K562 (cell line): ENCODE data around the gene TBATA. TPM values are rescaled to one million over a fixed set of nuclear protein-coding genes. Genes with fewer than 3 reads are reported as not detected.

Source experiments
- CGGBP1 ChIP-seq: fragments of 250-450 bp; sonication (Bioruptor Pico); IDR thresholded peaks from 2 replicates; pipeline ENCODE4 v1.9.0; 2021; ENCODE audit warnings: mild to moderate bottlenecking
- CHD7 ChIP-seq: fragments of 200-600 bp; sonication (generic); IDR thresholded peaks from one replicate; pipeline ENCODE4 v1.6.1; 2012; ENCODE audit warnings: mild to moderate bottlenecking, low read depth, low read length, inconsistent platforms
- FOXJ2 ChIP-seq: fragments of 200-800 bp; sonication (Bioruptor generic); IDR thresholded peaks from 2 replicates; pipeline ENCODE4 v1.6.1; 2016; ENCODE audit warnings: missing genetic modification characterization, missing compliant biosample characterization
- NBN ChIP-seq: fragments of 450-650 bp; IDR thresholded peaks from 2 replicates; pipeline ENCODE4 v1.6.1; 2016; ENCODE audit warnings: low read depth, mild to moderate bottlenecking
- ZZZ3 ChIP-seq: fragments of 450-650 bp; IDR thresholded peaks from 2 replicates; pipeline ENCODE4 v1.6.1; 2016; ENCODE audit warnings: antibody characterized with exemption, mild to moderate bottlenecking, moderate library complexity
- polyA plus RNA-seq, 8 experiments: library from polyadenylated mRNA; depleted of rRNA in 4 of 8; stranded (reverse) in 5 of 8; unstranded in 3 of 8; fragments of >200 nt; fragmentation: Nextera tagmentation in 2 of 8; fragmentation: Illumina TruSeq in 1 of 8; extraction: Ambion mirVana in 2 of 8; extraction: Trizol in 1 of 8; gene quantifications; 2 replicates each; pipeline versions ENCODE4 v1.2.1 to v1.2.3, GENCODE V29; 2011 to 2014; ENCODE audit warnings: inconsistent platforms in 1 of 8, missing spikeins in 1 of 8
- total RNA-seq, 7 experiments: library from RNA; depleted of rRNA in 6 of 7; stranded (reverse); fragments of >200 nt in 6 of 7; fragmentation: Illumina TruSeq in 2 of 7; extraction: Trizol in 2 of 7; gene quantifications; 2 replicates each; pipeline versions ENCODE4 v1.2.1 to v1.2.3, GENCODE V29; 2011 to 2021; ENCODE audit warnings: low replicate concordance in 1 of 7

TBATA gene
- total and polyA plus RNA-seq, 9 of the 15 experiments (the other 6 are each of a cell fraction or from before 2014, with no cell fraction given) = not detected

- TF ChIP-seq CHD7 = no peak
- no peak for TF ChIP-seq CGGBP1 (CRISPR knock-in tag)
- TF ChIP-seq FOXJ2 = no peak
- TF ChIP-seq ZZZ3 = no peak
- no peak for TF ChIP-seq NBN
Observed at GRCh38 chr10:70803775-70804420, 18.7 kb upstream of the TBATA start (continued).
